DMS79 treated with DMSO at 0.1 percent for 48 hours (cell line): ENCODE data around the gene P2RX2.

Experiments
- DNase-seq: peaks from one replicate; lab custom pipeline; 2025; lab: John Stamatoyannopoulos, UW

The P2RX2 gene

DNA sequence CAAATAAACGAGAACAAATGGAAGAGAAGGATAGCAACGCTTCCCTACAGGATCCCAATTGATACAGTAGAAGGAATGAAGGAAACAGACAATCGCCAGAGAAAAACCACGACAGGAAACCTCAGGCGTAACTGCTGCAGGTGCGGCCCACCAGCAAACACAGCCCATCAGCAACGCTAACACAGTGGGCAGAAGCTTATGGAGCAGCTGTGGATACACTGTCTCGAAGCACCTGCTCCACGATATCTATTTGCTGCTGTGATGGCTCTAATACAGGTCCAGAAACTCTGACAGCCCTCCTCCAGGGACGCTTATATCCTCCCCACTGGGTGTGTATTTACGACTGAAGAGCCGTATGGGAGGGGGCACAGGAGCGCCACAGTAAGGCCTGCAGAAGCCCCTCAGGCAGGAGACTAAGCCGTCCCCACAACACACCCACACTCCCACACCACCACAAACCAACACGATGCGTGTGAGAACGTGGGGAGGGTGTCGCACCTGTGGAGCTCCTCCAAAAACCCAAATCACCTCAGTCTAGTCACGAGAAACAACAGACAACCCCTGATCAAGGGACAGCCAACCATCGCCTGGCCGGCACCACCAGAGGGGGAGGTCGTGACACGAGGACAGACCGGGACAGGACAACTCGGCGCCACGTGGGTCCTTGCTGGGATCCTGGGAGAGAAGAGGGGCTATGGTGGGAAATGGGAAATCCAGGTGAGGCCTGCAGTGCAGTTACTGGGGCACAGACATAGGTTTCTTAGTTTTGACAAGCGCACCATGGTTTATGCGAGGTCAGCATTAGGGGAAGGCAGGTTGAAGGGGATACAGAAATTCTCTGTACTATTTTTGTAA is 44.6 kb downstream of the P2RX2 start:
- no peak for DNase-seq

DNA sequence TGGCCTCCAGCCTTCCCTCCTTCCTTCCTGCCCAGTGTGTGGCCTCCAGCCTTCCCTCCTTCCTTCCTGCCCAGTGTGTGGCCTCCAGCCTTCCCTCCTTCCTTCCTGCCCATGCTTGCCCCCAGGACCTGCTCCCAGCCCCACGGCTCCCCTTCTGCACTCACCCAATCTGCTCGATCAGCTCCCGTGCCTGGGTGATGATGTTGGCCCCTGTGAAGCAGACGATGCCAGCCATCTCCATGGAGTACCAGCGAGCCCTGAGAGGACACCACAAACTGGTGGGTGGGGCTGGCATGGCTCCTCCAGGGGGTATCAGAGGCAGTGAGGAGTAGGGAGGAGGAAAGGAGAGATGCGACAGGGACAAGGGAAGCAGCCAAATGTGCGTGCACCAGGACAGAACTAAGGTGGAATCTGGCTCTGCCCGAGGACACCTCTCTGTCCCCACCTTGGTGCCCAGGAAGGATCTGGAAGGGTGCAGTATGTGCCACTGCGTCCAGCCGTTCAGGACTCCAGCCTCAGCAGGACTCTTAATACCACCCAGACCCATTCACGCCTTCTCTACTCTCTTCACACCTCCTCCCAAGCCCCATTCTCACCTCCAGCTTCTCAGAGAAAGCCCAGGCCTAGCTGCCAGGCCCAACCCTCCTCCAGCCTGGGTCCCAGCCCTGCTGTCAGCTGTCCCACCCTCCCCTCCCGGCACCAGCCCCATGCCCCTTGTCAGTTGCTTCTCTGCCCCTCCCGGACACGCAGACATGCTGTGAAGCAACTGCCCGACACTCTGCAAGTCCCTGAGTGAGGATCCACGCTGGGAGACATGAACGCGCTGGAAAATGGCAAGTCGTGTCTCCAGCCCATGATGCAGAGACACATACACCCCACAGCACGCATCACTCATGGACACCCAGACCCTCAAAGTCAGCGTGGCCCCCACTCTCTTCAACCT is 45.9 kb downstream of the P2RX2 start:
- no peak for DNase-seq

DNA sequence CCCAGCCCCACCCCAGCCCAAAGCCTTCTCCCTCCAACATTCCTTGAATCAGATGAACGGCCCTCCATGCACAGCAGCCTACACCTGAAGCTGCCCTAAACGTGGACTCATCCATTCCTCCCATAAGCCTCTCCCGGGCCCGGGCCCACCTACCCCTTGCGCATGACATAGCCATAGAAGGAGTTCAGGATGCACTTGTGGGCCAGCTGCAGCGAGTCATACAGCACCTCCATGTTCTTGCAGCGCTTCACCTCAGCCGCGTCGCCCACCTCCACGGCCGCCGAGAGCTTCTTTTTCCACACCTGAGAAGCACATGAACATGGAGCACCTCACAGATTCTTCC is 46.5 kb downstream of the P2RX2 start:
- DNase-seq: no peak

DNA sequence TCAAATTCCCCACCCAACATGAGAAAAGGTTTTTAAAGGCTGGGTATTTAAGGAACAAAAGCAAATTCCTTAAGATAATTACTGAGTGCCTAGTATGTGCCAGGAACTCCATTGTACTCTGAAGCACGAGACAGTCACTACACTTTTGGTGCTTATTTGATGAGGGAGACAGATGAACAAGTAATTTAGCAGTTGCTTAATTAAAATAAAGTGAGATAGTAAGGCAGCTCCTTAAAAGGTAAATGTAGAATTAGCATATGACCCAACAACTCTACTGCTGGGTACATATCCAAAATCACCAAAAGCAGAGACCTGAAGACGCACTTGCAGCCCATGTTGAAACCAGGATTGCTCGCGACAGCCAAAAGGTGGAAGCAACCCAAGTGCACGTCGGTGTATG is 47.2 kb downstream of the P2RX2 start:
- DNase-seq: no peak

DNA sequence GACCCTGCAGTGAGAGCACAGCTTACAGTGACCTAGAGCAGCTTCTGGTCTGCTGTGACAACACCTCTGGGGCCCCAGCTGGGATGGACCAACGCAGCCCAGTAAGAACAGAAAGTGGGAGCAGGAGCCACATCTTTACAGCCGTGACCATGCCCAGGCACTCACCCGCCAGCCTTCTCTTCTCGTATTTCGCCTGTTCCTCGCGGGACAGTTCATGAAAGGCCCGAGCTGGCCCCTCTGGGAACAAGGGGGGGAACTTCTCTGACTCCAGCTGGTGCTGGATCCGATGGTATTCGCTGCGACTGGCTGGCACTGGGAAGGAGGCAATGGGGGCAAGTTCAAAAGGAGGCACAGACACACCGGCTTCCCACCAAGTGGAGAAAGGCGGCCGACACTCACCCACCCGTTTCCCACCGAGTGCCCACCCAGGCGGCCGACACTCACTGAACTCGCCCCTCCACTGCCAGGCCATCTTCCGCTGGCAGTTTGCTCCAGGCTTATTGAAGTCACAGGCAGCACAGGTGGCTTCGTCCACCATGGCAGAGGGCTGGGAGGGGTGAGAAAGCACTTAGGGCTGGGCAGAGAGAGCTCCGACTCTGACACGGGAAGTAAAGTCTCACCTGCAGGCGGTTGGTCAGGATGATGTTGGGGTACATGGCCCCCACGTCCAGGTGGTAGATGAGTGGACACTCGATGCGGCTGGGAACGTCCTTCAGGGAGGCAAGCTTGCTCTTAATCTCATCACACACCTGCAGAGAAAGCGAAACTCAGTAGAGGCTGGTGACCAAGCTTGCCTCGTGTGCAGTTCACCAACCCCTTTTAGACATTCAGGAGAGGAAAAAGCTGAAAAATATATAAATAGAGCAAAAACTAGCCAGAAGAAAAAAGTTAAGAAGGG is 49.9 kb downstream of the P2RX2 start:
- no peak for DNase-seq

DNA sequence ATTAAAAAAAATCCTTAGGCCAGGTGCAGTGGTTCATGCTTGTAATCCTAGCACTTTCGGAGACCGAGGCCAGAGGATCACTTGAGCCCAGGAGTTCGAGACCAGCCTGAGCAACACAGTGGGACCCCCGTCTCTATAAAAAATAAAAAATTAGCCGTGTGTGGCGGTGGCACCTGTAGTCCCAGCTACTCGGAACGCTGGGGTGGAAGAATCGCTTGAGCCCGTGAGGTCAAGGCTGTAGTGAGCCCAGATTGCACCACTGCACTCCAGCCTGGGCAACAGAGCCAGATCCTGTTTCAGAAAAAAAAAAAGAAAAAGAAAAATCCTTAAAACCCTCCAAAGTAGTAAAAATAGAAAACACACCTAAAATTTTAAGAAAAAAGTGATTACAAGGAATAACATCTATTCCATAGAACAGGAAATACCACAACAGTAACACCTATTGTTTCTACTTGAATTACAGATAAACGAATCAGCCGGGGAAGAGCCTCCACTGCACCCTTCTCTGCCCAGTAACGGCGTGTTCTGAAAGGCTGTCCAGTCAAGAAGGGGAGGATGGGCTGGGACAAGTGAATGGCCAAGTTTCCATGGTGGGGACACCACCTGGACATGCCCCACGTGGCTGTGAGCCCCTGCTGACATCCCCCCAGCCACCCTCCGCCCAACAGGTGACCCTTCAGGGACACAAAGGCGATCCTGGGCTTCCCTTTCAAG is 50.7 kb downstream of the P2RX2 start:
- DNase-seq: no peak
